ENCODE results near the gene TMEM245.
A peak's percentile ranks its signal among the peaks of the same experiment; 100 is the strongest.

TMEM245 gene

GRCh38 chr9:108996643-108997042 is 123.1 kb downstream of the TMEM245 start:
- no peak overlapping the region for H3K27ac ChIP-seq
- TF ChIP-seq CTCF (conservative IDR thresholded peaks at IDR 0.05) = no peak

GRCh38 chr9:108994695-108995094 is 125.1 kb downstream of the TMEM245 start:
- TF ChIP-seq CTCF (conservative IDR thresholded peaks at IDR 0.05) (no peak), ZFX (IDR thresholded peaks at IDR 0.05) (no peak)
- peak overlapping the region; percentile 49 for H3K27ac ChIP-seq

- TF ChIP-seq ZFX (IDR thresholded peaks at IDR 0.05) (no peak), CTCF (conservative IDR thresholded peaks at IDR 0.05) (no peak)
- no peak overlapping the region for H3K27ac ChIP-seq
Measured at GRCh38 chr9:108991479-108991878, 128.3 kb downstream of the TMEM245 start.

- TF ChIP-seq CTCF (conservative IDR thresholded peaks at IDR 0.05) = no peak
- no peak for TF ChIP-seq ZFX (IDR thresholded peaks at IDR 0.05)
- H3K27ac ChIP-seq = no peak overlapping the region
Measured at GRCh38 chr9:108983885-108984284, 135.9 kb downstream of the TMEM245 start.

- no peak for TF ChIP-seq ZFX (IDR thresholded peaks at IDR 0.05)
- TF ChIP-seq CTCF (conservative IDR thresholded peaks at IDR 0.05) = no peak
- no peak overlapping the region for H3K27ac ChIP-seq
Measured at GRCh38 chr9:108980893-108981292, 138.9 kb downstream of the TMEM245 start.

GRCh38 chr9:108978205-108978604 is 141.5 kb downstream of the TMEM245 start:
- TF ChIP-seq CTCF (conservative IDR thresholded peaks at IDR 0.05) (no peak), ZFX (IDR thresholded peaks at IDR 0.05) (no peak)
- no peak overlapping the region for H3K27ac ChIP-seq

GRCh38 chr9:108973895-108974294 is 145.9 kb downstream of the TMEM245 start:
- no peak overlapping the region for H3K27ac ChIP-seq
- TF ChIP-seq ZFX (IDR thresholded peaks at IDR 0.05) (no peak), CTCF (conservative IDR thresholded peaks at IDR 0.05) (no peak)

Data from C4-2B (cell line).